HG02938 (cell line): ENCODE data around the gene TMPRSS4.

Experiments used
- ATAC-seq: cut with Tn5 transposase; IDR thresholded peaks from one replicate; pipeline ENCODE4 v1.9.1; 2021; ENCODE audit warnings: mild to moderate bottlenecking, moderate library complexity; ENCODE audit not compliant: unreplicated experiment

TMPRSS4 gene

DNA sequence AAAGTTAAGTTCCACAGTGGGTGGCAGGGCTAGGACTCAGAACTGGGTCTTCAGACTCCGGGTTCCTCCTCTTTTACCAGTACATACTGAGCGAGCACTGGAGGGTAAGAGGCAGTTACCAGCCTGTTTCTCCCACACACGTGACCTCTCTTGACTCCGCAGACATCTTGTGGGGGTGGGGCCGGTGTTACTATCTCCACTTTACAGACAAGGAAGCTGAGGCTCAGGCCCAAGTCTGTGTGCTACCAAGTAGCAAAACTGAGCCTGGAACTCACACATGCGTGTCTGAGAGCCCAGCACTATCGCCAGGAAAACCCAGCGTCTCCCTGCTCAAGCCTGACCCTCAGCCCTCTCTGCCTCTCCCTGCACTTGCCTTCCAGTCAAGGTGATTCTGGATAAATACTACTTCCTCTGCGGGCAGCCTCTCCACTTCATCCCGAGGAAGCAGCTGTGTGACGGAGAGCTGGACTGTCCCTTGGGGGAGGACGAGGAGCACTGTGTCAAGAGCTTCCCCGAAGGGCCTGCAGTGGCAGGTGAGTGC is 25.9 kb downstream of the TMPRSS4 start:
- no peak for ATAC-seq

DNA sequence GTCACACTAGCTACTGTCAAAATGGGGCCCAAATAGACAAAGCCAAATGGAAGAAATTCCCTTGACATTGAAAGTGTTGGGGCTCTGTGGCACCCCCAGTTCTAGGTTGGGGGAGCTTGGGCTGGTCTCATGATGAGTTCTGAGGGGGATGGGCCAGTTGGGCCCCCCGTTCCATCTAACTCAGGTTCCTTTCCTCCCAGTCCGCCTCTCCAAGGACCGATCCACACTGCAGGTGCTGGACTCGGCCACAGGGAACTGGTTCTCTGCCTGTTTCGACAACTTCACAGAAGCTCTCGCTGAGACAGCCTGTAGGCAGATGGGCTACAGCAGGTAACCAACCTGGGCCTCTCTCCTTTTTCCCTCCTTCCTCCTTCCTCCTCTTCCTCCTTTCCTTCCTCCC is 27.6 kb downstream of the TMPRSS4 start:
- no peak for ATAC-seq

DNA sequence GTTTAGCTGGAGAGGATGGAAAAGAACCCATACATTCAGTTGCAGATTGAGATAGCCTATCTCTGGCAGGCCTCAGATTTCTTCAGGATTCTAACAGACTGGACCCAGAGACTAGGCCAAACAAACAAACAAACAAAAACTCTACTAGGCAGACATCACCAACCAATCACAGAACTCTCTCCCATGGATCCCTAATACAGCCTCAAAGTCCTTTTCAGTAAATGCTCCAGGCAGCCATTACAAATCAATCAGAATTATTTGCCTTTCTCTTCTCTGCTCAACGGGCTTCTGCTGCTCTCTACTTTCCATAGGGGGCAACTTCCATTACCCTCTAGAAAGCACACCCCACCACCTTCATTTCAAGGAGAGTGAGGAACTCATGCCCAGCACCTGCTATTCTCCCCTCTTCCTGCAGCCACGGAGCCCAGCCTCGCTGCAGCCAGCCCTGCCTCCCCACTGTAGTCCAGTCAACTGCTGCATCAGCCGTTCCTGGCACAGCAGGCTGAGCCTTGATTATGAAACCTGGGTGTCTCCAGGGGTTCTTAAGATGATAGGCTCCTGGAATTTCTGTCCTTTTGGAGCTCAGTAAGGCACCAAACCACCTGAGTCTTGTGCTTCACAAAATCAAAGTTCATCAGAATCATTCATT is 28.9 kb downstream of the TMPRSS4 start:
- ATAC-seq: no peak

DNA sequence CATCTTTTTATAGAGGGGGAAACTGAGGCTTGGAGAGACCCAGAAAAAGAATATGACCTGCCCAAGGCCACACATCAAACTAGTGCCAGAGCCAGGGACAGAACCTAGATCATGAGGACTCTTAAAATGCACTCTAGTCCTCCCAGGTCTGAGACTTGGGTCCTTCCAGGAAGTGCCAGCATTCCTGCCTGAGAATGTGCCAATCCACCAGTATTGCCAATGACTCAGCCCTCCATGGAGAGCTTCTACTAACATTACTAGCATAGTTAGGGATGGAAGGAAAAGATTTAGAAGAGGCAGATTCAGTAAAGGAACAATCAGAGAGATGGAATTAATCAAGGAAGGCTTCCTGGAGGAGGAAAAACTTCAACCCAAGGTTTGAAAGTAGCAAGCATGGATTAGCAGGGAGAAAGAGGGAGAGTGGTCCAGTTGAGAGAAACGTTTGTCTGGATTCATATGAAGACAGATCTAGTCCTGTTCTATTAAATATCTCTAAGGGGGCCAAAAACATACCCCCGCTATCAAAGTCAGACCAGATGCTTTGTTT is 30.0 kb downstream of the TMPRSS4 start:
- no peak for ATAC-seq

DNA sequence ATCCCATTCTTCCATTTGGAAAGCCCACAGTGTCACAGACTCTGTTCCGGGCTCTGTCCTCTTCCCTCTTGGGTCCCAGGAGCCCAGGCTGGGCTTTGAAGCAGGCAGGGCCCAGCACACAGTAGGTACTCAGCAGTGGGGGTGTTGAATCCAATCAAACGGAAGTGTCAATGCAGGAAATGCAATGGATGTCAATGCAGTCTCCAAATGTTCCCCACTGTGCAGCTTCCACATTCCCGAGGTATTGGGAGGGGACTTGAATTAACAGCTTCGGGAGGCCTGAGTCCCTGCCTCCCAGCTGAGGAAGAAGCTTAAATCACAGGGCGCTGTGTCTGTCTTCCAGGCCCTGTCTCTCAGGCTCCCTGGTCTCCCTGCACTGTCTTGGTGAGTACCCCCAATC is 31.6 kb downstream of the TMPRSS4 start:
- no peak for ATAC-seq

DNA sequence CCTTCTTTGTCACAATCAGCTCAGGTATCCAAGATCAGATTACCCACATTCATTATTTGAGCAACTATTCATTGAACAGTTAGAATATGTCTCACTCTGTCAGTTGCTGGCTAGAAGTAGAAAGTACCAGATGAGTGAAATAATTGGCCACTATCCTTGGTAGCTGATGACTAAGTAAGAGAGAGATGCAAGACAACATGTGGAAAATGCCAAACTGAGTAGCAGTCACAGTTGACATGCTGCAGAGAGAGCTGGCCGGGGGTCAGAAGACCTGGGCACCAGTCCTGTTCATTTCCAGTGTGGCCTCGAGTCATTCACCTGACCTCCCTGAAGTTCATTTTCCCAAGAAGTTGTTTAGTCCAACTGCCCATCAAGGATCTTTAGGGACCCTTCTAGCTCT is 32.4 kb downstream of the TMPRSS4 start:
- no peak for ATAC-seq

DNA sequence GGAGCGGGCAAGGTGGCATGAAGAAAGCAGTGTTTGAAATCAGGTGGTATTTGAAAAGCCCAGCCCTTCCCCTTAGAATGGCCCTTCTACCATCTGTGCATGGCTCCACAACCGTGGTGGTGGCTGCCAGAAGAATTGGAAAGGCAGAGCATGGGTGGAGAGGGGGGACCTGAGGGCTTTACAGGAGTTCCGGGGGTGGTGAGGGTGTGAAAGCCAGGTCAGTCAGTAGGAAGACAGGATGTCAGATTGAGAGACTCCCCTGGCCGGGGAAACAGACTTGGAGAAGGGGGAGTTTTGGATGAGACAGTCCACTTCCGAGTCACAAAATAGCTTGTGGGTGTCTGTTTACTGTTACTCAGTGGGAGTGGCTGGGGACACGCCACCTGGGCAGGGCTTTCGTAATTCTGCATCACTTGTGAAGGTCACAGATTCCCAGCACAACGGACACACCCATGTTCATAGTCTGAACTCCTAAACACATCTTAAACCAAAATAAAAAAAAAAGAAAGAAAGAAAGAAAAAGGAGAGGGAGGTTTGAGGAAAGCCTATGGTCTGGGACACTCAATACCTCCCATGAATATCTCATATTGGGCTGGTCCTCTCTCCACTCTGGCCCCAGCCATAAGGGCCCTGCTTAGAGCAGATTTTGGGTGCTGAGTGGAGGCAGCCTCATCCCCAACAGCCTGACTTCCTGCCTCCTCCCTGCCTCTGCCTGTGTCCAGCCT is 34.3 kb downstream of the TMPRSS4 start:
- ATAC-seq: no peak

DNA sequence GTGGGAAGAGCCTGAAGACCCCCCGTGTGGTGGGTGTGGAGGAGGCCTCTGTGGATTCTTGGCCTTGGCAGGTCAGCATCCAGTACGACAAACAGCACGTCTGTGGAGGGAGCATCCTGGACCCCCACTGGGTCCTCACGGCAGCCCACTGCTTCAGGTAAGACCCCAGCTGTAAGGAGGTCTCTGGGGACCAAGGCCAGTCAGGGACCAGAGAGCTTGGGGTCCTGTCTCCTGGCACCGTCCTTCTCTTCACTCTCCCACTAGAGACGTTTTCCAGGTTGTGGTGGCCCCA is 34.8 kb downstream of the TMPRSS4 start:
- no peak for ATAC-seq

DNA sequence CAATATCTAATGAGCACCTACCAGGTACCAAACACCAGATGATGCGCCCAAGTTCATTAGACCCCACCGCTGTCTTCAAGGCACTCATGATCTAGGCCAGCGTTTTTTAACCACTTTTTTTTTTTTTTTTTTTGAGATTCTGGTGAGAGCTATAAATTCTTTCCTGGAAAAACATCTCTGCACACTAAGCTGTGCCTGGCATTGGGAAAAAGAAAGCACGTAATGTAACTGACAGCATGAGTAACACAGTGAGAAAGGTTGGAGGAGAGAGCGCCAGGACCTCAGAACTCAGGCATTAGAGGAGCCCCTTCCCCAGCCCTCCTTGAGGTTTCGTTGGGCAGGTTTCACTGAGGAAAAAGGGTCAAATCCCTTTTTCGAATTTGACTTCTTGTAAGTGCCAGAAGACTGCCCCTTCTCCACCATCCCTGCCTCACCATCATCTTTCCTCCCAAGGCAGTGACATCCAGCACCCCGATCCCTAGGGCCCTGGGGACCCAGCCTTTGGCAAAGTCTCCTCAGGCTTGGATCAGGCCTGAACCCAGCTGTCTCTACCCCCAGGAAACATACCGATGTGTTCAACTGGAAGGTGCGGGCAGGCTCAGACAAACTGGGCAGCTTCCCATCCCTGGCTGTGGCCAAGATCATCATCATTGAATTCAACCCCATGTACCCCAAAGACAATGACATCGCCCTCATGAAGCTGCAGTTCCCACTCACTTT is 36.0 kb downstream of the TMPRSS4 start:
- no peak for ATAC-seq

DNA sequence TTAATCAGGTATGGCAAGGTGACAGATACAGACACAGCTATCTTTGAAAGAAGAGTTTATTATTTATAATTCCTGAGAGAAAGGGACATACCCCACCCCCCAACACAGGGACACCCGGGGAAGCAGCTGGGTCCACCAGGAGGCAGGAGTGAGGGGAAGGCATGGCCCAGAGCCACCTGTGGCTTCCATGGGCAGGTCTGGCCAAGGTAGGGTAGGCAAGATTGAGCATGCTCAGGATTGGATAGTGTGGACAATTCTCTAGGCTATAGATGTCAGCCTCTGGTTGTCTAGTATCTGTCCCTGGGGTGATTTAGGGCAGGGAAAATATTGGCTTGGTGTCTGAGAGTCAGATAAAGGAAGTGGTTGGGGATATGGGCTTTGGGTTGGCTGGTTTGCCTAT is 37.4 kb downstream of the TMPRSS4 start:
- ATAC-seq: no peak

DNA sequence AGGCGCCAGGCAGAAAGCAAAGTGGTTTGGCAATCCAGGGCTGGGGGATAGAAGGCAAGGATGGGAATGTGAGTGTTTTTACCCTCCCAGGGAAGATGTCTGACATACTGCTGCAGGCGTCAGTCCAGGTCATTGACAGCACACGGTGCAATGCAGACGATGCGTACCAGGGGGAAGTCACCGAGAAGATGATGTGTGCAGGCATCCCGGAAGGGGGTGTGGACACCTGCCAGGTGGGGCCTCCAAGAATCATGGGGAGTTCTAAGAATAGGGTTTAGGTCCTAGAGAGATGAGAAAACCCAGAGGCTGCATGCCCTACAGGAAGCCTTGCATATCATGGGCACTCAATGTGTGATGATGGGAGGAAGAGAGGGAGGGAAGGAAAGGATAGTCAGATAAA is 38.2 kb downstream of the TMPRSS4 start:
- ATAC-seq: no peak

DNA sequence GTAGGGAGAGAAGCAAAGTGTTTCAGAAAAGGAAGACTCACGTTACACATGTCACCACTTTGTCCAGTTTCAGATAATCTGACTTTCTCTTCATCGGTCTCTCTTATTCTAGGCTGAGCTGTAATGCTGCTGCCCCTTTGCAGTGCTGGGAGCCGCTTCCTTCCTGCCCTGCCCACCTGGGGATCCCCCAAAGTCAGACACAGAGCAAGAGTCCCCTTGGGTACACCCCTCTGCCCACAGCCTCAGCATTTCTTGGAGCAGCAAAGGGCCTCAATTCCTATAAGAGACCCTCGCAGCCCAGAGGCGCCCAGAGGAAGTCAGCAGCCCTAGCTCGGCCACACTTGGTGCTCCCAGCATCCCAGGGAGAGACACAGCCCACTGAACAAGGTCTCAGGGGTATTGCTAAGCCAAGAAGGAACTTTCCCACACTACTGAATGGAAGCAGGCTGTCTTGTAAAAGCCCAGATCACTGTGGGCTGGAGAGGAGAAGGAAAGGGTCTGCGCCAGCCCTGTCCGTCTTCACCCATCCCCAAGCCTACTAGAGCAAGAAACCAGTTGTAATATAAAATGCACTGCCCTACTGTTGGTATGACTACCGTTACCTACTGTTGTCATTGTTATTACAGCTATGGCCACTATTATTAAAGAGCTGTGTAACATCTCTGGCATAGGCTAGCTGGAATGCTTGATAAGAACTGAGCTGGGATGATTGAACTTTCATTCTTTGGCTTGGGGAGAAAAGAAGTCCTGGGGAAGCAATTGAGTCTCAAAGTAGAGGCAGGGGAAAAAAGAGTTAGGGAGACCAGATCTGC is 41.1 kb downstream of the TMPRSS4 start:
- no peak for ATAC-seq

DNA sequence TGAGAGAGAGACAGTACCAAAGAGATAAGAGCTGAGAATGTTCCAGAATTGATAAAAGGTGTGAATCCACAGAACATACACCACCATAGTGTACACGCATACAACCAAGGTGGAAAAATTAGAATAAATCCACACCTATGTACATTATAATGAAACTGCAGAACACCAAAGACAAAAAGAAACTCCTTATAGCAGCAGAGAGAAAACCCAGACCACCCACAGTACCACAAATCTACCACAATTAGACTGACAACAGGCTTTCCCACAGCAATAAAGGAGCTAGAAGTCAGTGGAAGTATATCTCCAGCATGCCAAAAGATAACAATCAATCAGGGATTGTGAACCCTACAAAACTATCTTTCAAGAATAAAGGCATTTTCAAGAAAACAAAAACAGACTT is 43.9 kb downstream of the TMPRSS4 start:
- no peak for ATAC-seq

DNA sequence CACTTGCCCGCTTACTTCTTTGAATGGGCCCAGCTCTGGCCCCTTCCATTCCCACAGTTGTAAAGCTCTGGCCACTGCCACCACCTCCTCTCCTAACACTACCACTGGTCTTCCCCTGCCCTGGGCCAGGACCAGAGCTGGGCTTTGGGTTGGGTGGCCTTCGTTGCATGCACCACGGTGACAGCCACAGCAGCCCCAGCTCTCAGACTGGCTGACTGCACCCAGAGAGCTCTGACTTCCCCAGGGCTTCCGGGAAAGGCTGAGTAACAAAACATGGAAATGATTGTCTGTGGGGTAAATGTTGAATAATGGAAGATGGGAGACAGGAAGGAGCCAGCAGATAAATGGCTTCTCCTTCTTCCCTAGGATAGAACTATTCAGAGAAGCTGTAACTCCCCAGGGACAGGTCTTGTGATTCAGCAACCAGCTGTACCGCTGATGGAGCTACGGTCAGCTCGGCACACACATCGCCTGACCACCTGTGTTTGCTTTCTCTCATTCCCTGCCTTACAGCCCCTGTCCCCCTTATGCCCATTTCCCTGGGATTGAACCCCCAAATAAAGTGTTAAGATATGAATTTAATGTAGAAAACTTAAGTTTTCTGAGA is 48.2 kb downstream of the TMPRSS4 start:
- no peak for ATAC-seq

DNA sequence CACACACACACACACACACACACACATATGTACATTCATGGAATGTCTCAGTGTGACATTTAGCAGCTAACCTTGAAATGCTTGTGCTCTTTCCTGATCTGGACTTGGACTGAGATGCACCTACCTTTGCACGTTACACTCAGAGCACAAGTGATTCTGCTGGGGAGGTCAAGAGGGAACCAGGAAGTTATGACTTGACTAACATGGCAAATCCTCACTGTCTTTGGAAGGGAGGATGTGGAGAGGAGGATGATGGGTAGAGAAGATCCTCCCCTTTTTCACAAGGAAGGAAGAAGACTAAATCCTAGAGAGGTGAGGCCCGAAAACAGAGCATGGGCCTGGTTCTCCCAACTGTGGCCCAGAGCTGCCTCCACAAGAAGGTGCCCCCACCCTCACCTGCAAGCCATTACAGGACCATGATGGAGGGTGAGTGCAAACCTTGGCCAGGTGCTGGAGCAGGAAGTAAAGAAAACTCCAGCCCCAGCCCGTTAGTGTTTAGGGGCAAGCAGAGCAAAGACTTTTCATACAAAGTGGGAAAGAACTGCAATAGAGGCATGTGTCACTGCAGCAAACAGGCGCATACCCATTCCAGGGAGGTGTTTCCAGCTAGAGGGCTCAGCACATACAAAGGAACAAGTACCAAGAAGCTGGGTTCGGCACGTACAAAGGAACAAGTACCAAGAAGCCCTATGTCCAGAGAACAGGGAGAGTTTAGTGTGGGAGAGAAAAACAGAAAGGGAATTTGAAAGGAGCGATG is 49.4 kb downstream of the TMPRSS4 start:
- ATAC-seq: no peak

DNA sequence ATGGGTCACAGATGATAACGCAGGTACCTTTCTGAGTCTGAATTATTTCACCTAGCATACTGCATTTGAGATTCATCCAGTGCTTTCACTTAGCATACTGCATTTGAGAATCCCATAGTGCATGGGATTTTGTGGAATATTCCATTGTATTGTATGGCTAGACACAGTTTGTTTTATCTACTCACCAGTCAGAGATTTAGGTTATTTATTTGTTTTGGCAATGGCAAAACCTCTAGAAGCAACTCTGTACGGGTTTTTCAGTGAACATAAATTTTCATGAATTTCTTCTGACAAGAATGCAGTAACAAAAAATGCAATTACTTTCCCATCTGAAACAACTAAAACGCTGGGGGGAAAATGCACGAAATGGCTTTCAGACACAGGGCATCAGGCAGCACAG is 51.4 kb downstream of the TMPRSS4 start:
- ATAC-seq: no peak

DNA sequence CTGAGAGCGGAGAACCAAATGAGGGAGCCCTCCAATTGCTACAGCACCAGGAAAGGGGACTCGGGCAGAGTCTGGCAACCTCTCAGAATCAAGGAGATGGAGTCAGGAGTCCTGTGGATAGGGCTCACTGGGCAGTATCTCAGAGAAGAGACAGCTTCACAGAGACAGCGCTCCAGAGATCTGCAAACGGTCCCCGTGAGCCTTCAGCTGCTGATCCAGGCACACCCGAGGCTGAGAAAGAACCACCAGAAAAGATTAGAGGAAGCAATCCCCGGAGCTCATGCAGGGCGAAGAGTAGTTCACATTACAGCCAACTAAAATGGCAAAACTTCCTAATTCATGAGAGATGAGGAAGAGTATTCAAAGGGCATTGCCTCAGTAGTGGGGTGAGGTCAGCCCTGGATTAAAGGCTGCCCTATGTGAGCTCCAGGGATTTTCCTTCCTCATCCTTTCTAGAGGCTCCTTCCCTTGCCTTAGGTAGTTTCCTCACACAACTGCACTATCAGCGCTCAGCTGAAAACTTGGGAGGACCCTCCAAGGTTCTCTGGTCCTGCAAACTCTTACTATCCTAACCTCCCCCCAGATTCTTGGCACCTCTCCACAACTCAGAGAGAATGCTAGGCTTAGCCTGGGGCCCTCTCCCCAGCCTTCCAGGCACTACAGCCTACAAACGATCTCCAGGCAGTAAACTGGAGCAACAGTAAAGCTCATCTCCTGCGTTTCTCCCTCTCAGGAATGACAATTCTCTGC is 52.0 kb downstream of the TMPRSS4 start:
- ATAC-seq: no peak

DNA sequence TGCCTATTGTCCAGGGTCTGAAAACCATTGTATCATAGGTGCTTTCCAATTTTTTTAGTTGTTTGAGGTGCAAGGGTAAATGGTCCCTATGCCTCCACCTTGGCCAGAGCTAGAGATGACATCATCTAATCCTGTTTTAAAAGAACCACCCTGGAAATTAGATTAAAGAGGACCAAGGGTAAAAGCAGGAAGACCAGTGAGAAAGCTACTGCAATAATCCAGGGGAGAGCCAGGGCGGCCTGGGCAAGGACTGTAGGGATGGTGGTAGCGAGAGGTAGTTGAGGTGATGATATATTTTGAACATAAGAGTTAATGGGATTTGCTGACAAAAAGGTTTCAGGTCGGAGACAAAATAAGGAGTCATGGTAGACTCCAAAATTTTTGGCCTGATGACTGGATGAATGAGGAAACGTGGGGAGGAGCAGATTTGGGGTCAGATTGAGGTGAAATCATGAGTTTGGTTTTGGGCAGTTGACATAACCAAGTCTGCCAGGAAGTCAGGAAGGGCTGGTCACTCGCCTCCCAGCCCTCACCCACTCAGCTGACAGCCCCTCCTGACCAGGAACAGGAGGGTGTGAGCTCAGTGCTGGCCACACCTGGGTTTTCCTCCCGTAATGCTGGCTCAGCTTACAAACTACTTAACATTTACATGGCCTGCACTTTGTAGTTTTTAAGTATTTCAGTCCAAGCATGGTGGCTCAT is 52.7 kb downstream of the TMPRSS4 start:
- no peak for ATAC-seq
